HL-60 (cell line): ENCODE data around the gene KCNJ13.

ENCODE experiments used
- CTCF ChIP-seq: IDR thresholded peaks from one replicate; pipeline ENCODE4 v1.5.1; 2011; ENCODE audit warnings: low read length, control low read depth, inconsistent platforms; ENCODE audit not compliant: insufficient read depth
- POLR2AphosphoS5 ChIP-seq: IDR thresholded peaks from 2 replicates; pipeline ENCODE4 v1.6.1; 2012; ENCODE audit warnings: low read depth
- REST ChIP-seq: IDR thresholded peaks from 2 replicates; pipeline ENCODE4 v1.6.1; 2012; ENCODE audit warnings: low read depth; ENCODE audit not compliant: insufficient replicate concordance

GRCh38 chr2:232721261-232721660, 55.1 kb downstream of the KCNJ13 start:
- TF ChIP-seq CTCF: no peak
- no peak for TF ChIP-seq POLR2AphosphoS5
- TF ChIP-seq REST: no peak
